GM12878 (cell line): ENCODE results near the gene AGR3. TPM values are rescaled to one million over a fixed set of nuclear protein-coding genes. Genes with fewer than 3 reads are reported as not detected.

Experiments
- ATAC-seq: fragments of 200-7000 bp; cut with Tn5 transposase; 3 replicates; pipeline ENCODE4 v1.9.1; 2020; ENCODE audit warnings: mild to moderate bottlenecking, moderate library complexity
- BruUV-seq: library from RNA; stranded (reverse); fragments of 400-500 nt; replicated peaks from 2 replicates; lab custom pipeline; 2021; lab: Mats Ljungman, UMichigan
- CTCF ChIA-PET: fragments of 300-600 bp; sonication (Branson Sonifier 250); formaldehyde crosslinking; extraction: SDS; loops from one replicate; lab custom pipeline; 2021; ENCODE audit warnings: inconsistent platforms; lab: Yijun Ruan, JAX
- POLR2A ChIA-PET: fragments of 350-600 bp; formaldehyde crosslinking; extraction: SDS; loops from one replicate; lab custom pipeline; 2021; ENCODE audit warnings: inconsistent platforms; lab: Charles Lee
- RAD21 ChIA-PET: fragments of 300-600 bp; sonication (Branson Sonifier 250); formaldehyde crosslinking; loops from one replicate; lab custom pipeline; 2023; ENCODE audit warnings: antibody characterized with exemption; ENCODE audit not compliant: unreplicated experiment; lab: Charles Lee
- SMC1A ChIA-PET: fragments of 300-600 bp; sonication (Branson Sonifier 250); formaldehyde crosslinking; loops from one replicate; lab custom pipeline; 2023; ENCODE audit not compliant: unreplicated experiment, uncharacterized antibody; lab: Charles Lee
- DNase-seq: peaks from one replicate; pipeline ENCODE4 v3.0.0-alpha.2; 2011; ENCODE audit warnings: low read depth, low spot score
- FAIRE-seq: peaks from 3 replicates; lab custom pipeline; 2011; peaks lifted over from hg19 to GRCh38; lab: Jason Lieb, UNC
- H2AFZ ChIP-seq: 2 replicates; pipeline ENCODE4 v1.6.0; 2011; ENCODE audit warnings: low read depth, low read length, control low read depth; ENCODE audit not compliant: control insufficient read depth
- H3K27ac ChIP-seq: 2 replicates; pipeline ENCODE4 v1.5.1; 2011; ENCODE audit warnings: control low read depth; ENCODE audit not compliant: control insufficient read depth, insufficient read depth
- H3K27me3 ChIP-seq, 2 experiments: replicated peaks in 1 of 2; 2 replicates each; pipeline versions ENCODE4 v1.6.0 to v1.6.1; 2011; ENCODE audit warnings: low read length in 1 of 2; ENCODE audit not compliant: control insufficient read depth in 2 of 2, insufficient read depth in 2 of 2
- H3K36me3 ChIP-seq, 2 experiments: 2 replicates each; pipeline ENCODE4 v1.5.1; 2011; ENCODE audit warnings: low read length in 1 of 2; ENCODE audit not compliant: control insufficient read depth in 2 of 2, insufficient read depth in 2 of 2
- H3K4me1 ChIP-seq: 2 replicates; pipeline ENCODE4 v1.6.1; 2011; ENCODE audit warnings: mild to moderate bottlenecking, low read length, moderate library complexity, mixed read lengths; ENCODE audit not compliant: control insufficient read depth, insufficient read depth
- H3K4me2 ChIP-seq: 2 replicates; pipeline ENCODE4 v1.6.0; 2011; ENCODE audit warnings: control low read depth; ENCODE audit not compliant: control insufficient read depth, insufficient read depth
- H3K4me3 ChIP-seq: fragments of 200-600 bp; sonication (generic); 2 replicates; pipeline ENCODE4 v1.5.1; 2016
- H3K79me2 ChIP-seq: 2 replicates; pipeline ENCODE4 v1.6.0; 2011; ENCODE audit warnings: low read length; ENCODE audit not compliant: control insufficient read depth, insufficient read depth
- H3K9ac ChIP-seq: 2 replicates; pipeline ENCODE4 v1.8.0; 2011; ENCODE audit warnings: low read length, control low read depth, mixed read lengths; ENCODE audit not compliant: control insufficient read depth, insufficient read depth
- H3K9me3 ChIP-seq: replicated peaks from 3 replicates; pipeline ENCODE4 v1.5.1; 2011; ENCODE audit warnings: mild to moderate bottlenecking, low read length; ENCODE audit not compliant: control insufficient read depth, insufficient read depth
- H4K20me1 ChIP-seq: 2 replicates; pipeline ENCODE4 v1.6.0; 2011; ENCODE audit not compliant: control insufficient read depth, insufficient read depth
- BCL3 ChIP-seq: IDR thresholded peaks from 2 replicates; pipeline ENCODE4 v1.6.1; 2011; ENCODE audit warnings: borderline replicate concordance, low read depth, mild to moderate bottlenecking, moderate library complexity, low read length; ENCODE audit not compliant: insufficient read depth, poor library complexity, severe bottlenecking
- BHLHE40 ChIP-seq, 2 experiments: fragments of 450-650 bp in 1 of 2; IDR thresholded peaks; 2 replicates each; pipeline ENCODE4 v1.6.1; 2011 to 2017; ENCODE audit warnings: low read depth in 2 of 2, borderline replicate concordance in 1 of 2, improper control_type of control experiment in 1 of 2, low read length in 1 of 2, mild to moderate bottlenecking in 1 of 2
- HDAC6 ChIP-seq: fragments of 200-600 bp; sonication (generic); IDR thresholded peaks from one replicate; pipeline ENCODE4 v1.8.0; 2017; ENCODE audit warnings: antibody characterized with exemption; ENCODE audit not compliant: unreplicated experiment
- HDGF ChIP-seq: fragments of 450-650 bp; IDR thresholded peaks from 2 replicates; pipeline ENCODE4 v1.6.1; 2016; ENCODE audit warnings: antibody characterized with exemption
- MAX ChIP-seq: IDR thresholded peaks from 2 replicates; pipeline ENCODE4 v1.6.1; 2012; ENCODE audit warnings: low read depth, low read length, improper control_type of control experiment
- MLLT1 ChIP-seq: fragments of 450-650 bp; IDR thresholded peaks from 2 replicates; pipeline ENCODE4 v1.6.1; 2016; ENCODE audit warnings: mild to moderate bottlenecking
- MTA3 ChIP-seq: IDR thresholded peaks from 2 replicates; pipeline ENCODE4 v1.6.1; 2012; ENCODE audit warnings: low read length, inconsistent platforms, borderline replicate concordance
- MYB ChIP-seq: fragments of 150-350 bp; IDR thresholded peaks from 2 replicates; pipeline ENCODE4 v1.6.1; 2014; ENCODE audit warnings: mild to moderate bottlenecking, low read depth, low read length, borderline replicate concordance
- NFXL1 ChIP-seq: fragments of 450-650 bp; IDR thresholded peaks from 2 replicates; pipeline ENCODE4 v1.6.1; 2017; ENCODE audit warnings: antibody characterized with exemption, mild to moderate bottlenecking, borderline replicate concordance
- POLR2AphosphoS5 ChIP-seq: IDR thresholded peaks from 2 replicates; pipeline ENCODE4 v1.6.1; 2011; ENCODE audit warnings: mild to moderate bottlenecking, low read length, inconsistent platforms
- RB1 ChIP-seq: fragments of 450-650 bp; formaldehyde crosslinking; IDR thresholded peaks from 2 replicates; pipeline ENCODE4 v1.6.1; 2017; ENCODE audit warnings: mild to moderate bottlenecking, borderline replicate concordance
- RCOR1 ChIP-seq: conservative IDR thresholded peaks from 2 replicates; pipeline ENCODE4 v1.6.1; 2012; ENCODE audit warnings: low read depth, low read length, improper control_type of control experiment
- SUZ12 ChIP-seq: fragments of 200-600 bp; sonication (generic); IDR thresholded peaks from one replicate; pipeline ENCODE4 v1.6.1; 2018; ENCODE audit warnings: antibody characterized with exemption, mild to moderate bottlenecking; ENCODE audit not compliant: unreplicated experiment
- ZBED1 ChIP-seq: IDR thresholded peaks from 2 replicates; pipeline ENCODE4 v1.6.1; 2016; ENCODE audit warnings: borderline replicate concordance
- ZNF24 ChIP-seq: fragments of 450-650 bp; IDR thresholded peaks from 2 replicates; pipeline ENCODE4 v1.6.1; 2017; ENCODE audit warnings: antibody characterized with exemption, mild to moderate bottlenecking
- ZNF274 ChIP-seq: IDR thresholded peaks from one replicate; pipeline ENCODE4 v1.8.0; 2011; ENCODE audit not compliant: insufficient read length, insufficient read depth
- ZNF384 ChIP-seq: IDR thresholded peaks from 2 replicates; pipeline ENCODE4 v1.6.1; 2012; ENCODE audit warnings: low read depth, mild to moderate bottlenecking, low read length, improper control_type of control experiment, borderline replicate concordance
- WGBS: methylation state at CpG from one replicate; pipeline ENCODE4 v1.1.6; 2016; ENCODE audit warnings: low lambda C conversion rate; ENCODE audit not compliant: insufficient replicate concordance, insufficient coverage; ENCODE audit errors: missing lambda C conversion rate; 5-methylcytosine and 5-hydroxymethylcytosine counted together
- in situ Hi-C: fragments of 300-500 bp; cut with MboI; formaldehyde crosslinking; loops from 9 replicates; pipeline ENCODE4 v1.14.3; 2018; ENCODE audit warnings: mixed read lengths
- intact Hi-C: fragments of 100-400 bp; cut with micrococcal nuclease; formaldehyde crosslinking; loops from one replicate; pipeline ENCODE4 v1.14.2; 2022; ENCODE audit not compliant: unreplicated experiment
- polyA plus RNA-seq, 11 experiments: library from polyadenylated mRNA; depleted of rRNA in 4 of 11; unstranded in 6 of 11; stranded (reverse) in 5 of 11; fragments of >200 nt; fragmentation: Nextera tagmentation in 4 of 11; fragmentation: Illumina TruSeq in 1 of 11; extraction: Ambion mirVana in 4 of 11; extraction: Trizol in 1 of 11; gene quantifications; 1 replicate in 1 of 11; 2 replicates in 10 of 11; pipeline versions ENCODE4 v1.2.1 to v1.2.3, GENCODE V29; 2011 to 2016; ENCODE audit warnings: inconsistent platforms in 2 of 11, missing spikeins in 2 of 11, low read depth in 1 of 11
- total RNA-seq, 4 experiments: library from RNA; depleted of rRNA in 3 of 4; stranded (reverse); fragments of >200 nt in 3 of 4; fragmentation: Illumina TruSeq in 1 of 4; extraction: Trizol in 1 of 4; gene quantifications; 2 replicates each; pipeline versions ENCODE4 v1.2.1 to v1.2.3, GENCODE V29; 2013 to 2021

The AGR3 gene
- total and polyA plus RNA-seq, 10 of the 15 experiments (the other 5 are each of a cell fraction or from before 2014, with no cell fraction given), result not detected

- intact Hi-C loops, result no loop called here
- ChIA-PET RAD21 (no interaction called here), CTCF (interaction anchor here (1.2 kb wide), 1 partner anchor 18 kb away, joined by 3 read pairs; no protein-coding TSS in a partner anchor), POLR2A (no interaction called here), SMC1A (interaction anchor here (2.0 kb wide), 1 partner anchor 11 kb away, joined by 6 read pairs; no protein-coding TSS in a partner anchor)
- Histone ChIP-seq H3K36me3 (no peaks in the 10 kb centered on the region), H3K9ac (no peak overlapping the region), H3K9me3 (no peaks in the 10 kb centered on the region), H3K27ac (no peak overlapping the region), H4K20me1 (no peaks in the 10 kb centered on the region), H3K4me3 (no peak overlapping the region), H3K4me1 (no peaks in the 10 kb centered on the region), H3K4me2 (no peak overlapping the region), H3K79me2 (no peaks in the 10 kb centered on the region), H3K27me3 (no peaks in the 10 kb centered on the region), H2AFZ (no peak overlapping the region)
- in situ Hi-C loops, result no loop called here
- 47% methylated on average over 3 of the region's 3 CpGs for WGBS
- no peak for FAIRE-seq
- TF ChIP-seq MLLT1, result no peak
- no peak for TF ChIP-seq NFXL1
- no peak for TF ChIP-seq ZBED1
- no peak for TF ChIP-seq RCOR1
- TF ChIP-seq HDGF, result no peak
- TF ChIP-seq ZNF274, result no peak
- TF ChIP-seq BHLHE40 (IDR thresholded peaks at IDR 0.05; ENCODE audit: borderline replicate concordance in 1 of 2, low read depth in 2 of 2, low read length in 1 of 2), result no peak
- no peak for TF ChIP-seq SUZ12
- no peak for TF ChIP-seq ZNF24
- no peak for TF ChIP-seq ZNF384
- TF ChIP-seq RB1, result no peak
- no peak for TF ChIP-seq HDAC6
- no peak for TF ChIP-seq POLR2AphosphoS5
- no peak for TF ChIP-seq MAX
- TF ChIP-seq MYB, result no peak
- TF ChIP-seq MTA3, result no peak
- TF ChIP-seq BCL3, result no peak
- ATAC-seq, result no peak
- no TSS peak for BruUV-seq
- DNase-seq, result no peak
These were observed 63.1 kb downstream of the AGR3 start for GRCh38 chr7:16818732-16819131.
